Skeletal muscle satellite cell (primary cell): ENCODE measurements around the gene ALCAM.

Experiments used
- H3K27me3 ChIP-seq: 2 replicates; pipeline ENCODE4 v1.7.0; 2013; ENCODE audit warnings: low read length; ENCODE audit not compliant: control insufficient read depth, insufficient read depth
- H3K36me3 ChIP-seq: 2 replicates; pipeline ENCODE4 v1.7.0; 2013; ENCODE audit warnings: mild to moderate bottlenecking, control low read depth, low read length; ENCODE audit not compliant: insufficient read depth
- H3K4me1 ChIP-seq: 2 replicates; pipeline ENCODE4 v1.7.0; 2013; ENCODE audit warnings: low read length; ENCODE audit not compliant: control insufficient read depth, insufficient read depth
- H3K4me2 ChIP-seq: 2 replicates; pipeline ENCODE4 v1.7.0; 2013; ENCODE audit warnings: mild to moderate bottlenecking, low read length
- H3K4me3 ChIP-seq: 2 replicates; pipeline ENCODE4 v1.7.0; 2013; ENCODE audit warnings: low read length
- H3K9ac ChIP-seq: 2 replicates; pipeline ENCODE4 v1.7.0; 2013; ENCODE audit warnings: mild to moderate bottlenecking, low read depth, low read length, moderate library complexity
- H3K9me3 ChIP-seq: replicated peaks from 2 replicates; pipeline ENCODE4 v1.7.0; 2013; ENCODE audit warnings: mild to moderate bottlenecking, control low read depth, low read length

The ALCAM gene

GRCh38 chr3:105470851-105471250 lies 104.1 kb downstream of the ALCAM start:
- no peak overlapping the region for H3K9ac ChIP-seq
- H3K4me3 ChIP-seq = no peak overlapping the region
- no peaks in the 10 kb centered on the region for H3K9me3 ChIP-seq
- no peaks in the 10 kb centered on the region for H3K27me3 ChIP-seq
- H3K4me1 ChIP-seq = peaks cover 31% of the 10 kb centered on the region
- no peaks in the 10 kb centered on the region for H3K36me3 ChIP-seq
- no peak overlapping the region for H3K4me2 ChIP-seq

- Histone ChIP-seq H3K36me3 (no peaks in the 10 kb centered on the region), H3K9me3 (no peaks in the 10 kb centered on the region), H3K4me2 (no peak overlapping the region), H3K9ac (no peak overlapping the region), H3K27me3 (no peaks in the 10 kb centered on the region), H3K4me3 (no peak overlapping the region), H3K4me1 (peaks cover 19% of the 10 kb centered on the region)
Measured at GRCh38 chr3:105473521-105474223, 107.0 kb downstream of the ALCAM start.

- no peak overlapping the region for H3K4me3 ChIP-seq
- H3K4me2 ChIP-seq = no peak overlapping the region
- H3K4me1 ChIP-seq = no peaks in the 10 kb centered on the region
- H3K9ac ChIP-seq = no peak overlapping the region
- H3K36me3 ChIP-seq = no peaks in the 10 kb centered on the region
- H3K9me3 ChIP-seq = no peaks in the 10 kb centered on the region
- H3K27me3 ChIP-seq = no peaks in the 10 kb centered on the region
Measured at GRCh38 chr3:105480768-105481167, 114.1 kb downstream of the ALCAM start.

GRCh38 chr3:105483476-105483875 lies 116.8 kb downstream of the ALCAM start:
- H3K27me3 ChIP-seq = no peaks in the 10 kb centered on the region
- H3K36me3 ChIP-seq = no peaks in the 10 kb centered on the region
- H3K4me2 ChIP-seq = no peak overlapping the region
- no peaks in the 10 kb centered on the region for H3K4me1 ChIP-seq
- no peaks in the 10 kb centered on the region for H3K9me3 ChIP-seq
- no peak overlapping the region for H3K4me3 ChIP-seq
- H3K9ac ChIP-seq = no peak overlapping the region

GRCh38 chr3:105490045-105490444 lies 123.3 kb downstream of the ALCAM start:
- Histone ChIP-seq H3K9me3 (no peaks in the 10 kb centered on the region), H3K9ac (no peak overlapping the region), H3K27me3 (no peaks in the 10 kb centered on the region), H3K4me1 (no peaks in the 10 kb centered on the region), H3K4me2 (no peak overlapping the region), H3K36me3 (peaks cover 5% of the 10 kb centered on the region), H3K4me3 (no peak overlapping the region)

- no peaks in the 10 kb centered on the region for H3K27me3 ChIP-seq
- H3K4me2 ChIP-seq = no peak overlapping the region
Measured at GRCh38 chr3:105493305-105493892, 126.7 kb downstream of the ALCAM start.

GRCh38 chr3:105495021-105495420 lies 128.3 kb downstream of the ALCAM start:
- peak overlapping the region; percentile 31 for H3K4me2 ChIP-seq
- H3K9me3 ChIP-seq = no peaks in the 10 kb centered on the region
- no peaks in the 10 kb centered on the region for H3K27me3 ChIP-seq
- no peak overlapping the region for H3K9ac ChIP-seq
- no peaks in the 10 kb centered on the region for H3K4me1 ChIP-seq
- H3K36me3 ChIP-seq = peaks cover 5% of the 10 kb centered on the region
- H3K4me3 ChIP-seq = no peak overlapping the region

More at GRCh38 chr3:105493305-105493892, 126.7 kb downstream of the ALCAM start:
- Histone ChIP-seq H3K9ac (no peak overlapping the region), H3K36me3 (peaks cover 5% of the 10 kb centered on the region), H3K9me3 (no peaks in the 10 kb centered on the region), H3K4me3 (no peak overlapping the region), H3K4me1 (no peaks in the 10 kb centered on the region)

- Histone ChIP-seq H3K4me3 (no peak overlapping the region), H3K4me1 (no peaks in the 10 kb centered on the region), H3K27me3 (no peaks in the 10 kb centered on the region), H3K4me2 (no peak overlapping the region), H3K9me3 (no peaks in the 10 kb centered on the region), H3K9ac (no peak overlapping the region), H3K36me3 (peaks cover 1% of the 10 kb centered on the region)
Measured at GRCh38 chr3:105496343-105496742, 129.6 kb downstream of the ALCAM start.

GRCh38 chr3:105497386-105497785 lies 130.7 kb downstream of the ALCAM start:
- H3K9me3 ChIP-seq = no peaks in the 10 kb centered on the region
- no peak overlapping the region for H3K4me3 ChIP-seq
- no peaks in the 10 kb centered on the region for H3K36me3 ChIP-seq
- H3K4me1 ChIP-seq = peaks cover 5% of the 10 kb centered on the region
- no peaks in the 10 kb centered on the region for H3K27me3 ChIP-seq
- no peak overlapping the region for H3K4me2 ChIP-seq
- no peak overlapping the region for H3K9ac ChIP-seq

GRCh38 chr3:105499961-105500360 lies 133.3 kb downstream of the ALCAM start:
- no peak overlapping the region for H3K4me2 ChIP-seq
- no peaks in the 10 kb centered on the region for H3K36me3 ChIP-seq
- H3K4me1 ChIP-seq = peaks cover 9% of the 10 kb centered on the region
- no peak overlapping the region for H3K4me3 ChIP-seq
- H3K9ac ChIP-seq = no peak overlapping the region
- H3K9me3 ChIP-seq = no peaks in the 10 kb centered on the region
- no peaks in the 10 kb centered on the region for H3K27me3 ChIP-seq

- H3K4me3 ChIP-seq = no peak overlapping the region
- no peak overlapping the region for H3K4me2 ChIP-seq
- peaks cover 9% of the 10 kb centered on the region for H3K4me1 ChIP-seq
- H3K27me3 ChIP-seq = no peaks in the 10 kb centered on the region
- no peaks in the 10 kb centered on the region for H3K36me3 ChIP-seq
- no peak overlapping the region for H3K9ac ChIP-seq
- no peaks in the 10 kb centered on the region for H3K9me3 ChIP-seq
Measured at GRCh38 chr3:105502333-105502732, 135.6 kb downstream of the ALCAM start.

- Histone ChIP-seq H3K4me3 (no peak overlapping the region), H3K4me1 (peaks cover 13% of the 10 kb centered on the region)
Measured at GRCh38 chr3:105503191-105503593, 136.5 kb downstream of the ALCAM start.

More at GRCh38 chr3:105503191-105503593, 136.5 kb downstream of the ALCAM start:
- Histone ChIP-seq H3K36me3 (no peaks in the 10 kb centered on the region), H3K4me2 (no peak overlapping the region), H3K27me3 (no peaks in the 10 kb centered on the region), H3K9me3 (no peaks in the 10 kb centered on the region), H3K9ac (no peak overlapping the region)
